ENCODE measurements around the gene UNC5A. TPM values are rescaled to one million over a fixed set of nuclear protein-coding genes. Genes with fewer than 3 reads are reported as not detected.

The UNC5A gene
- total RNA-seq, 1 experiment from 2014 or later, result 10.1 TPM

- Histone ChIP-seq H3K36me3 (ENCODE audit: control insufficient read depth in 1 of 2, insufficient read depth in 2 of 2, low read length in 2 of 2) (no peaks in the 10 kb centered on the region), H3K4me1 (ENCODE audit: control insufficient read depth in 1 of 2, insufficient read depth in 2 of 2, low read length in 2 of 2) (peaks cover 44 to 62% of the 10 kb centered on the region in 2 experiments), H3K27ac (ENCODE audit: low read depth, low read length) (no peak overlapping the region), H3K4me3 (replicated peaks in 1 of 2; ENCODE audit: low read depth in 1 of 2, low read length in 2 of 2) (no peak overlapping the region), H3K9me3 (ENCODE audit: control insufficient read depth in 1 of 2, insufficient read depth in 1 of 2, low read depth in 1 of 2, low read length in 2 of 2) (no peaks in the 10 kb centered on the region), H3K9ac (ENCODE audit: low read length) (no peak overlapping the region), H3K27me3 (ENCODE audit: insufficient read depth, low read length) (no peaks in the 10 kb centered on the region), H3K4me2 (ENCODE audit: low read length) (no peak overlapping the region), H3K9me2 (ENCODE audit: insufficient read depth) (no peaks in the 10 kb centered on the region), H2AFZ (ENCODE audit: low read depth, low read length, poor library complexity, severe bottlenecking) (no peak overlapping the region), H4K20me1 (ENCODE audit: insufficient read depth) (no peaks in the 10 kb centered on the region), H3K79me2 (ENCODE audit: insufficient read depth, low read length) (no peaks in the 10 kb centered on the region)
- intact Hi-C loops (cut with micrococcal nuclease), result no loop called here
- ChIA-PET POLR2A (no interaction called here), RAD21 (ENCODE audit: low non-redundant PET in 1 of 2, low total read pairs in 2 of 2, uncharacterized antibody in 2 of 2, unreplicated experiment in 2 of 2) (no interaction called here), CTCF (interaction anchor here (1.6 kb wide), 1 partner anchor 159 kb away, joined by 4 read pairs; no protein-coding TSS in a partner anchor)
- DNase-seq (ENCODE audit: low read depth, low spot score), result no peak
- BruUV-seq (replicated peaks), result no TSS peak
- no peak for TF ChIP-seq SIN3A (IDR thresholded peaks at IDR 0.05; ENCODE audit: low read depth)
- no peak for TF ChIP-seq TCF7L2 (IDR thresholded peaks at IDR 0.05; ENCODE audit: borderline replicate concordance, extremely low read depth, insufficient read depth, insufficient read length)
- TF ChIP-seq POLR2A (IDR thresholded peaks at IDR 0.05; ENCODE audit: borderline replicate concordance, extremely low read depth, insufficient read depth, insufficient read length), result no peak
- TF ChIP-seq, protein P1, sequence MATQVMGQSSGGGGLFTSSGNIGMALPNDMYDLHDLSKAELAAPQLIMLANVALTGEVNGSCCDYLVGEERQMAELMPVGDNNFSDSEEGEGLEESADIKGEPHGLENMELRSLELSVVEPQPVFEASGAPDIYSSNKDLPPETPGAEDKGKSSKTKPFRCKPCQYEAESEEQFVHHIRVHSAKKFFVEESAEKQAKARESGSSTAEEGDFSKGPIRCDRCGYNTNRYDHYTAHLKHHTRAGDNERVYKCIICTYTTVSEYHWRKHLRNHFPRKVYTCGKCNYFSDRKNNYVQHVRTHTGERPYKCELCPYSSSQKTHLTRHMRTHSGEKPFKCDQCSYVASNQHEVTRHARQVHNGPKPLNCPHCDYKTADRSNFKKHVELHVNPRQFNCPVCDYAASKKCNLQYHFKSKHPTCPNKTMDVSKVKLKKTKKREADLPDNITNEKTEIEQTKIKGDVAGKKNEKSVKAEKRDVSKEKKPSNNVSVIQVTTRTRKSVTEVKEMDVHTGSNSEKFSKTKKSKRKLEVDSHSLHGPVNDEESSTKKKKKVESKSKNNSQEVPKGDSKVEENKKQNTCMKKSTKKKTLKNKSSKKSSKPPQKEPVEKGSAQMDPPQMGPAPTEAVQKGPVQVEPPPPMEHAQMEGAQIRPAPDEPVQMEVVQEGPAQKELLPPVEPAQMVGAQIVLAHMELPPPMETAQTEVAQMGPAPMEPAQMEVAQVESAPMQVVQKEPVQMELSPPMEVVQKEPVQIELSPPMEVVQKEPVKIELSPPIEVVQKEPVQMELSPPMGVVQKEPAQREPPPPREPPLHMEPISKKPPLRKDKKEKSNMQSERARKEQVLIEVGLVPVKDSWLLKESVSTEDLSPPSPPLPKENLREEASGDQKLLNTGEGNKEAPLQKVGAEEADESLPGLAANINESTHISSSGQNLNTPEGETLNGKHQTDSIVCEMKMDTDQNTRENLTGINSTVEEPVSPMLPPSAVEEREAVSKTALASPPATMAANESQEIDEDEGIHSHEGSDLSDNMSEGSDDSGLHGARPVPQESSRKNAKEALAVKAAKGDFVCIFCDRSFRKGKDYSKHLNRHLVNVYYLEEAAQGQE (IDR thresholded peaks at IDR 0.05; ENCODE audit: low read depth), result no peak
- ATAC-seq, result no peak
Observed at GRCh38 chr5:176819476-176819875, 9.1 kb downstream of the UNC5A start.

GRCh38 chr5:176820937-176821336, 10.6 kb downstream of the UNC5A start:
- Histone ChIP-seq H3K27ac (ENCODE audit: low read depth, low read length) (no peak overlapping the region), H2AFZ (ENCODE audit: low read depth, low read length, poor library complexity, severe bottlenecking) (no peak overlapping the region), H4K20me1 (ENCODE audit: insufficient read depth) (no peaks in the 10 kb centered on the region), H3K4me2 (ENCODE audit: low read length) (peak overlapping the region; percentile 91; the same call in 1 of the 2 replicates), H3K36me3 (ENCODE audit: control insufficient read depth in 1 of 2, insufficient read depth in 2 of 2, low read length in 2 of 2) (no peaks in the 10 kb centered on the region), H3K9ac (ENCODE audit: low read length) (no peak overlapping the region), H3K9me2 (ENCODE audit: insufficient read depth) (no peaks in the 10 kb centered on the region), H3K27me3 (ENCODE audit: insufficient read depth, low read length) (no peaks in the 10 kb centered on the region), H3K4me3 (replicated peaks in 1 of 2; ENCODE audit: low read depth in 1 of 2, low read length in 2 of 2) (no peak overlapping the region), H3K4me1 (ENCODE audit: control insufficient read depth in 1 of 2, insufficient read depth in 2 of 2, low read length in 2 of 2) (peaks cover 44 to 62% of the 10 kb centered on the region in 2 experiments), H3K79me2 (ENCODE audit: insufficient read depth, low read length) (no peaks in the 10 kb centered on the region), H3K9me3 (ENCODE audit: control insufficient read depth in 1 of 2, insufficient read depth in 1 of 2, low read depth in 1 of 2, low read length in 2 of 2) (no peaks in the 10 kb centered on the region)
- intact Hi-C loops (cut with micrococcal nuclease), result loop anchor here (5.0 kb wide), 1 partner anchor 159 kb away; no protein-coding TSS in a partner anchor
- ChIA-PET RAD21 (ENCODE audit: low non-redundant PET in 1 of 2, low total read pairs in 2 of 2, uncharacterized antibody in 2 of 2, unreplicated experiment in 2 of 2) (no interaction called here), POLR2A (no interaction called here), CTCF (no interaction called here)
- ATAC-seq, result no peak
- TF ChIP-seq ATF3 (IDR thresholded peaks at IDR 0.05), result no peak
- no peak for TF ChIP-seq EZH2phosphoT487 (IDR thresholded peaks at IDR 0.05; ENCODE audit: borderline replicate concordance)
- TF ChIP-seq SP1 (IDR thresholded peaks at IDR 0.05; ENCODE audit: low read depth), result no peak
- TF ChIP-seq RAD21 (IDR thresholded peaks at IDR 0.05; ENCODE audit: low read depth), result no peak
- no peak for TF ChIP-seq EGR1 (IDR thresholded peaks at IDR 0.05; ENCODE audit: low read depth)
- DNase-seq (ENCODE audit: low read depth, low spot score), result no peak
- no TSS peak for BruUV-seq (replicated peaks)
